HG03135 (cell line): ENCODE data around the gene DDA1.
"Not testable (repeated sequence)": the region's sequence is repeated elsewhere in the genome, so short reads cannot be mapped to it uniquely, and the experiment has no call there.

Source experiments
- ATAC-seq: cut with Tn5 transposase; IDR thresholded peaks from one replicate; pipeline ENCODE4 v1.9.1; 2021; ENCODE audit warnings: mild to moderate bottlenecking, moderate library complexity; ENCODE audit not compliant: unreplicated experiment

The DDA1 gene

GRCh38 chr19:17341386-17341785 lies 32.0 kb downstream of the DDA1 start:
- ATAC-seq: no peak

- no peak for ATAC-seq
Measured at GRCh38 chr19:17341845-17342244, 32.5 kb downstream of the DDA1 start.

GRCh38 chr19:17346109-17346671 lies 36.8 kb downstream of the DDA1 start:
- ATAC-seq: no peak

GRCh38 chr19:17347361-17347760 lies 38.0 kb downstream of the DDA1 start:
- ATAC-seq: no peak

GRCh38 chr19:17347877-17348276 lies 38.5 kb downstream of the DDA1 start:
- ATAC-seq: no peak

- ATAC-seq: no peak
Measured at GRCh38 chr19:17348700-17349099, 39.3 kb downstream of the DDA1 start.

- ATAC-seq: no peak
Measured at GRCh38 chr19:17351815-17352435, 42.6 kb downstream of the DDA1 start.

- no peak for ATAC-seq
Measured at GRCh38 chr19:17352608-17353280, 43.4 kb downstream of the DDA1 start.

- no peak for ATAC-seq
Measured at GRCh38 chr19:17353386-17353785, 44.0 kb downstream of the DDA1 start.

- ATAC-seq: no peak
Measured at GRCh38 chr19:17357078-17357666, 47.8 kb downstream of the DDA1 start.

- ATAC-seq: no peak
Measured at GRCh38 chr19:17357724-17358123, 48.4 kb downstream of the DDA1 start.

GRCh38 chr19:17358395-17358794 lies 49.0 kb downstream of the DDA1 start:
- no peak for ATAC-seq

- ATAC-seq: no peak
Measured at GRCh38 chr19:17359905-17360800, 50.8 kb downstream of the DDA1 start.

GRCh38 chr19:17363852-17364605 lies 54.7 kb downstream of the DDA1 start:
- ATAC-seq: not testable (repeated sequence)

- ATAC-seq: no peak
Measured at GRCh38 chr19:17365361-17365760, 56.0 kb downstream of the DDA1 start.

- ATAC-seq: peak; percentile 76
Measured at GRCh38 chr19:17370026-17370587, 60.7 kb downstream of the DDA1 start.
